ENCODE results near the gene UCMA. TPM values are rescaled to one million over a fixed set of nuclear protein-coding genes. Genes with fewer than 3 reads are reported as not detected.

Gene UCMA
- total RNA-seq, 4 donors from 2014 or later, result not detected

- Histone ChIP-seq H3K4me1 (no peaks in the 10 kb centered on the region), H3K9me3 (no peaks in the 10 kb centered on the region), H3K4me3 (no peak overlapping the region), H3K36me3 (no peaks in the 10 kb centered on the region), H3K27ac (replicated peaks in 1 of 4) (no peak overlapping the region), H3K27me3 (no peaks in the 10 kb centered on the region)
- TF ChIP-seq CTCF (IDR thresholded peaks at IDR 0.05) (no peak), EP300 (IDR thresholded peaks at IDR 0.05) (no peak)
- no peak for DNase-seq (ENCODE audit: extremely low spot score)
- intact Hi-C loops (cut with DNase I), result no loop called here
- 94% methylated on average over 5 of the region's 5 CpGs for WGBS
These were observed 7.1 kb downstream of the UCMA start for GRCh38 chr10:13227031-13227430.

GRCh38 chr10:13225601-13226000 is 8.6 kb downstream of the UCMA start:
- no peak for DNase-seq (ENCODE audit: extremely low spot score)
- TF ChIP-seq POLR2AphosphoS5 (IDR thresholded peaks at IDR 0.05), result no peak
- no peak for TF ChIP-seq CTCF (IDR thresholded peaks at IDR 0.05)
- TF ChIP-seq POLR2A (IDR thresholded peaks at IDR 0.05; ENCODE audit: low read depth), result no peak
- intact Hi-C loops (cut with DNase I), result no loop called here
- H3K27me3 ChIP-seq, result no peaks in the 10 kb centered on the region
- H3K4me1 ChIP-seq, result no peaks in the 10 kb centered on the region
- no peak overlapping the region for H3K4me3 ChIP-seq
- no peaks in the 10 kb centered on the region for H3K9me3 ChIP-seq
- H3K36me3 ChIP-seq, result no peaks in the 10 kb centered on the region
- H3K27ac ChIP-seq (replicated peaks in 1 of 4), result no peak overlapping the region
- WGBS, result 94% methylated on average over 8 of the region's 8 CpGs

GRCh38 chr10:13224210-13224995 is 9.8 kb downstream of the UCMA start:
- Histone ChIP-seq H3K9me3 (no peaks in the 10 kb centered on the region), H3K4me1 (no peaks in the 10 kb centered on the region), H3K27me3 (no peaks in the 10 kb centered on the region), H3K36me3 (no peaks in the 10 kb centered on the region), H3K4me3 (no peak overlapping the region), H3K27ac (replicated peaks in 1 of 4) (no peak overlapping the region)
- intact Hi-C loops (cut with DNase I), result no loop called here
- no peak for TF ChIP-seq POLR2A (IDR thresholded peaks at IDR 0.05; ENCODE audit: low read depth)
- whole genome bisulfite sequencing, result 86% methylated on average over 10 of the region's 11 CpGs
- no peak for DNase-seq (ENCODE audit: extremely low spot score)

GRCh38 chr10:13223241-13223640 is 10.9 kb downstream of the UCMA start:
- DNase-seq (ENCODE audit: extremely low spot score), result no peak
- no peaks in the 10 kb centered on the region for H3K9me3 ChIP-seq
- TF ChIP-seq EP300 (IDR thresholded peaks at IDR 0.05), result no peak
- TF ChIP-seq POLR2A (IDR thresholded peaks at IDR 0.05; ENCODE audit: low read depth), result no peak
- TF ChIP-seq POLR2AphosphoS5 (IDR thresholded peaks at IDR 0.05), result no peak
- TF ChIP-seq CTCF (IDR thresholded peaks at IDR 0.05), result no peak
- no peaks in the 10 kb centered on the region for H3K36me3 ChIP-seq
- no peak overlapping the region for H3K4me3 ChIP-seq
- H3K4me1 ChIP-seq, result no peaks in the 10 kb centered on the region
- no peak overlapping the region for H3K27ac ChIP-seq (replicated peaks in 1 of 4)
- no peaks in the 10 kb centered on the region for H3K27me3 ChIP-seq
- WGBS, result 90% methylated on average over 9 of the region's 9 CpGs
- intact Hi-C loops (cut with DNase I), result no loop called here

- no peak for DNase-seq (ENCODE audit: extremely low spot score)
- H3K27ac ChIP-seq (replicated peaks in 1 of 4), result no peak overlapping the region
- H3K4me3 ChIP-seq, result no peak overlapping the region
- H3K27me3 ChIP-seq, result no peaks in the 10 kb centered on the region
- WGBS, result 93% methylated on average over 7 of the region's 7 CpGs
- intact Hi-C loops (cut with DNase I), result no loop called here
- TF ChIP-seq EP300 (IDR thresholded peaks at IDR 0.05) (no peak), POLR2A (IDR thresholded peaks at IDR 0.05; ENCODE audit: low read depth) (no peak), POLR2AphosphoS5 (IDR thresholded peaks at IDR 0.05) (no peak), CTCF (IDR thresholded peaks at IDR 0.05) (no peak)
- H3K9me3 ChIP-seq, result no peaks in the 10 kb centered on the region
- H3K4me1 ChIP-seq, result no peaks in the 10 kb centered on the region
- H3K36me3 ChIP-seq, result no peaks in the 10 kb centered on the region
These were observed 11.6 kb downstream of the UCMA start for GRCh38 chr10:13222566-13222965.

Measured in esophagus muscularis mucosa (tissue), 4 donors.